ENCODE results near the gene APC.

The APC gene

DNA sequence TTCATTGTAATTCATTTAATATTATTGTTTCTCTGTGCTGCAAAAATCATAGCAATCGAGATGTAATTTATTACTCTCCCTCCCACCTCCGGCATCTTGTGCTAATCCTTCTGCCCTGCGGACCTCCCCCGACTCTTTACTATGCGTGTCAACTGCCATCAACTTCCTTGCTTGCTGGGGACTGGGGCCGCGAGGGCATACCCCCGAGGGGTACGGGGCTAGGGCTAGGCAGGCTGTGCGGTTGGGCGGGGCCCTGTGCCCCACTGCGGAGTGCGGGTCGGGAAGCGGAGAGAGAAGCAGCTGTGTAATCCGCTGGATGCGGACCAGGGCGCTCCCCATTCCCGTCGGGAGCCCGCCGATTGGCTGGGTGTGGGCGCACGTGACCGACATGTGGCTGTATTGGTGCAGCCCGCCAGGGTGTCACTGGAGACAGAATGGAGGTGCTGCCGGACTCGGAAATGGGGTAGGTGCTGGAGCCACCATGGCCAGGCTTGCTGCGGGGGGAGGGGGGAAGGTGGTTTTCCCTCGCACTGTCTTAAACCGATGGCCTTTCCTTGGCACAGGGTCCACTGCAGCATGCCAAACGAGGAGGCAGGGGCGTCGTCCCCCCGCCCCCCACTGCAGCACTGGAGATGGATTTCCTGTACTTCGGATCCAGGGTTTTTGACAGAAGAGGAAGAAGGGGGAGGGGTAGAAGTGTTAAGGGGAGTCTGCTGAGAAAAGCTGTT is at the start of gene APC:
Gene APC, plus strand, starts transcription at position 423 of the 728 bp plus-strand sequence. CDS start 17,006 bp downstream, outside the sequence.
- DNase-seq (ENCODE audit: low read depth in 2 of 2) = peak; percentile 77

- no peak for DNase-seq (ENCODE audit: low read depth in 2 of 2)
Observed at GRCh38 chr5:112689155-112689909, 48.4 kb upstream of the APC start.

- DNase-seq (ENCODE audit: low read depth in 2 of 2) = no peak
Observed at GRCh38 chr5:112690605-112691338, 46.9 kb upstream of the APC start.

- no peak for DNase-seq (ENCODE audit: low read depth in 2 of 2)
Observed at GRCh38 chr5:112691339-112691680, 46.4 kb upstream of the APC start.

- no peak for DNase-seq (ENCODE audit: low read depth in 2 of 2)
Observed at GRCh38 chr5:112691758-112692157, 45.9 kb upstream of the APC start.

DNA sequence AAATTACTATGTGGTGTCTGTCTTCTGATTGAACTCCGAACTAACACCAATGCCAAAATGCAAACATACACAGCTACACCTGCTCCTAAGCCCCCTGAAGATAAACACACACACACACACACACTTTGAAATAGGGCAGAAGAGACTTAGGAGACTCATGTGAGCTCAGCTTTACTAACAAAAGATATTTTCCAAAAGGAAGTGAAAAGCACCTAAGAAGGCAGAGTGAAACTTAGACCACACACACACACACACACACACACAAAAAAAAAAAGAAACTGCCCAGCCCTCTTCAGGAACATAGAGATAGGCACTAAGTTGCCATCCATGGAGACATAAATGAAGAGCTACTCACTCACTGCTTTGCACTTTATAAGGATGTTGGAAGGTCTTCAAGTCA is 45.2 kb upstream of the APC start:
- DNase-seq (ENCODE audit: low read depth in 2 of 2) = no peak

- DNase-seq (ENCODE audit: low read depth in 2 of 2) = no peak
Observed at GRCh38 chr5:112693301-112693700, 44.4 kb upstream of the APC start.

DNA sequence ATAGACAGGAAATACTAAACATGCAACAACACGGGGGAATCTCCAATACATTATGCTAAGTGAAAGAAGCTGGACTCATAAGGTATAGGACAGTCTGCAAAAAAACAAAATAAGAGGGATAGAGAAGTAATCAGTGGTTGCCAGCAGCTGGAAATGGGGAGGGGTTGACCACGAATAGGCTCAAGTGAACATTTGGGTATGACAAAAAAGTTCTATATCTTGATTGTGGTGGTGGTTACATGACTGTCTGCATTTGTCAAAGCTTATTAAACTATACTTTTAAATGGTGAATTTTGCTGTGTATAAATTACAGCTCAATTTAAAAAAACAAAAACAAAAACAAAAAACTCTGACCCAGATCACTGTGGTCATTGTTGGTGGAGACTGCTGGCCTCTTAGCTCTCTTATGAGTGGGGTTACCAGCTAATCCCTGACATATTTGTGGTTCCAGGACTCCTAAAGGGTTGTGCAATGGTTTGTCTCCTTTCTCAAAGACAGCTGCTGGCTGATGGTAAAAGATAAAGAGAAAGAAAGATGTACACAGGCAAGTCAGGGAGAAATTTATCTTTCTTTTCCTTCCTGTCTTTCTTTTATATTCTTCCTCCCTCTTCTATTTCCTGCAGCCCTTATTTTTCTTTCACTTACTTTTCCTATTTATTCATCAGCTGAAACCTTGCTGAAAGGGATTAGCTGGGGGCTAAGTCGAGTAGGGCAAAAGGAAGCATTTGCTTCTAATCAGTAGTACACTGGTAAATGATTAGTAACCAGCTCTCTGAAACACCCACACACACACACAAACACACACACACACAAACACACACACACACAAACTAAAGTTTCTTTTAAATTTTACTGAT is 42.6 kb upstream of the APC start:
- no peak for DNase-seq (ENCODE audit: low read depth in 2 of 2)

- DNase-seq (ENCODE audit: low read depth in 2 of 2) = no peak
Observed at GRCh38 chr5:112696786-112697185, 40.9 kb upstream of the APC start.

DNA sequence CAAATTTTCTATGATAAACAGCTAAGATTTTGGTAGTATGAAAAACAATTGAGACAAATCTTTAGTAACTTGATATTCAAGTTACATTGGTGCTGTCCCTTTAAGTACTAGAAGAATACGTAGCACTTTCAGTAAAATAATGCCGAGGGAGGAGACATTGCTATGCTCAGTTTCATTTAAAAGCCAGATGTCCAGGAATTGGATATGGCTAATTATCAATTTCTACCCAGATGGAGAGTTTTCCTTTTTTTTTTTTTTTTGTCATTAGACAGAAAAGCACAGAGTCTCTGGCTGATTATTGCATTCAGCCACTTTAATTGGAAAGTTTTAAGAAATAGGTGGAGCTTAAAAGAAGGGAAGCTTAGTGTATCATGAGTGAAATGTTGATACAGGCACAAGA is 40.4 kb upstream of the APC start:
- DNase-seq (ENCODE audit: low read depth in 2 of 2) = no peak

DNA sequence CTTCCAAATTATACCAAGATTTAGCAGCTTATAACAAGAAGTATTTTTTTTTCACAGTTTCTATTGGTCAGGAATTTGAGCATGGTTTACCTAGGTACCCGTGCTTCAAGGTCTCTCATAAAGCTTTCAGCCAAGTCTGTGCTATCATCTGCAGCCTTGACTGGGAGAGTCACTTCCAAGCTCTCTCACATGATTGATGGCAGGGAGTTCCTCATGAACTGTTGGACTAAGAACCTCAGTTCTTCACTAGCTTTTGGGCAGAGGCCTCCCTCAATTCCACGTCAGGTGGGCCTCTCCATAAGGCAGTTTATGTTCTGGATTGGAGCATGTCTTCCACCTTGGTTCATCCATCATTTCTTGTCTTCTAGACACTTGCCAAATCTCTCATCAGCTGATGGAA is 39.9 kb upstream of the APC start:
- DNase-seq (ENCODE audit: low read depth in 2 of 2) = no peak

- DNase-seq (ENCODE audit: low read depth in 2 of 2) = no peak
Observed at GRCh38 chr5:112703866-112704820, 33.5 kb upstream of the APC start.

DNA sequence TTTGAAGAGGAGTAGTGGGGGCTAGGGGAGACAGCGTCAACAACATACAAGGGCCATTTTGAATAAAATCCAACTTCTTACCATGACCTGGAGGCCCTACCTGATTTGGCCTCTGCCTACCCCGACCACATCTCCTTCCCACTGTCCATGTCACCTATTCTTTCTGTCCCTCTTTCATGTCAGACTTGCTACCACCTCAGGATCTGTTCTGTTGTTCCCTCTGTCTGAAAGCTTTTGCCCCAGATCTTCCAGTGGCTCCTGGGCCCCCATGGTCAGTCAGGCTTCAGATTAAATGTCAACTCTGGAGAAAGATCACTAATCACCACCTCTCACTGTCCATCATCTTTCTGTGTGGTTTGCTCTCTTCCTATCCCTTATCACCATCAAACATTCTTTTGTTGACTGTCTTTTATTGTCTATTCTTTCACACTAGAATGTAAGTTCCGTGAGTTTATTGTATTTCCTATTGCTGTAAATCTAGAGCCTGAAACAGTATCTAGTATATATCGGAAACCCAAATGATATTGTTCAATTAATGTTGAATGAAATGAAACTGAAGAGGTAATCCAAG is 31.2 kb upstream of the APC start:
- DNase-seq (ENCODE audit: low read depth in 2 of 2) = no peak

DNA sequence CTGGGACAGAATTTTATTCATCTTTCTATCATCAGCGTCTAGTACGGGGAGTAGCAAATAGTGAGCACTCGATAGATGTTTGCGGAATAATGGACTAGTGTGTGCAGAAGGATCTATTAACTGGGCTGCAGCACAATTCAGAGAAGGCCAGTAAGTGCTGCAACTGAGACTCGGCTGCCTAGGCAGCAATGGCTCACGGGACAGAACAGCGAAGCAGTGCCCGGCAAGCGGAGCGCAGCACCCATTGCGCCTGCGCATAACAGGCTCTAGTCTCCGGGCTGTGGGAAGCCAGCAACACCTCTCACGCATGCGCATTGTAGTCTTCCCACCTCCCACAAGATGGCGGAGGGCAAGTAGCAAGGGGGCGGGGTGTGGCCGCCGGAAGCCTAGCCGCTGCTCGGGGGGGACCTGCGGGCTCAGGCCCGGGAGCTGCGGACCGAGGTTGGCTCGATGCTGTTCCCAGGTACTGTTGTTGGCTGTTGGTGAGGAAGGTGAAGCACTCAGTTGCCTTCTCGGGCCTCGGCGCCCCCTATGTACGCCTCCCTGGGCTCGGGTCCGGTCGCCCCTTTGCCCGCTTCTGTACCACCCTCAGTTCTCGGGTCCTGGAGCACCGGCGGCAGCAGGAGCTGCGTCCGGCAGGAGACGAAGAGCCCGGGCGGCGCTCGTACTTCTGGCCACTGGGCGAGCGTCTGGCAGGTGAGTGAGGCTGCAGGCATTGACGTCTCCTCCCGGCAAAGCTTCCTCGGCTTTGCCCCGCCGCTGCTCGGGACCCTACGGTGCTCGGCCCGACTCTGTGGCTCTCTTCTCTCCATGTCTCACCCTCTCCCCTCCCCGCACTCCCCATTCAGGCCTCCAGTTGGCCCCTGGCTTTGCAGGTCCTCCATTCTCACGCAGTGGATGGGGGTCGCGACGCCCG is 30.2 kb upstream of the APC start:
- DNase-seq (ENCODE audit: low read depth in 2 of 2) = peak; percentile 94 to 97

DNA sequence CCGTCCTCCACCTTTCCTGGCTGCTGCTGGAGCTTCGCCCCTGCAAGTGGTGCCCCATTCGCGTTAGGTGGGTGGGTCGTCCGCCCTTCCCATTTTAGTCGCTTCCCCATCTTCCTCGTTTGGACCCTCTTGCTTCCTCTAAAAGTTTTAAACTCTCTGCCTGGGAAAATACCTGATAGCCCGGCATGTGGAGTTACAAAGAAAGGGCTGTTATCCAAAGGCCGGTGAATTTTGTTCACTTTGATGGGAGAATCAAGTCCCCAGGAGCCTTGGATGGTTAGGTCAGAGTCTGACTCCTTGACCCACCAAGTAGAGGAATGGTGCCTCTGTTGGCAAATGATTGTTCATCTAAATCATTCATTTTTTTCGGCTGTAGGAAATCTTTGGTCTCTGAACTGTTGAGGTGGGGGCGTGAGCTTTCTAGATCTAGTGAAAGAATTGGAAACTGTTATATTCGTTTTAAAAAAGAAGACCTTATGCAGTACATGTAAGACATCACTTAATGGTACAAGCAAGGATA is 29.5 kb upstream of the APC start:
- no peak for DNase-seq (ENCODE audit: low read depth in 2 of 2)

DNA sequence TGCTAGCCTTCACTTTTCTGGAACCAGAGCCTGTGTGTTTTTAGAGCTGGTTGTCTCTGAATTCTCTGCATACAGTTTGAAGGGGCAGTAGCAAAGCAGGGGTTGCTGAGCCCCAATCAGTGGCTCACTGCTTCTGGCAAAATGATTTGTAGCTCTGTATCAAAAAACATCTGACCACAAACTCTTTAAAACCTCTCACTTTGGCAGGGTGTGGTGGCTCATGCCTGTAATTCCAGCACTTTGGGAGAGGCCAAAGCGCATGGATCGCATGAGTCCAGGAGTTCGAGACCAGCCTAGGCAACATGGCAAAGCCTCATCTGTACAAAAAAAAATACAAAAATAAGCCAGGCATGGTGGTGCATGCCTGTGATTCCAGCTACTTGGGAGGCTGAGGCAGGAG is 28.3 kb upstream of the APC start:
- no peak for DNase-seq (ENCODE audit: low read depth in 2 of 2)

- no peak for DNase-seq (ENCODE audit: low read depth in 2 of 2)
Observed at GRCh38 chr5:112710896-112711295, 26.8 kb upstream of the APC start.

GRCh38 chr5:112711436-112711835 is 26.2 kb upstream of the APC start:
- DNase-seq (ENCODE audit: low read depth in 2 of 2) = no peak

DNA sequence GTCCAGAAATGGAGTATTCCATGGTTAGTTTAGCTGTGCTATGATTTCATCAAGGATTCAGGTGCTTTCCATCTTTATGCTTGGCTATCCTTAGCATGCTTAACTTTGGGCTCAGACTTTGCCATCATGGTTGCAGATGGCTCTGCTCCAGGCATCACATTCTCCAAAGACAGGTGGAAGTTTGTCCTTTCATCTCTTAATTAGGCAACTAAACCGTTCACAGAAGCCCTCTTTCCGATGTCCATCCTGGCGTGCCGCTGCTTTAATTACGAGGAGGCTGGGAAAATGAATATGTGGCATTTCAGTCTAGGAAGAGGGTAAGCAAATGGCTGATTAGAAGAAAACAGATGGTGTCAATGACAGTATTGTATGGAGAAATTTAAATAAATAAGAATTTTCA is 24.5 kb upstream of the APC start:
- DNase-seq (ENCODE audit: low read depth in 2 of 2) = no peak

All from stimulated activated CD8-positive, alpha-beta memory T cell treated with anti-CD3 and anti-CD28 coated beads, Interleukin-15, amount 100 ng/mL, for 48 hours (primary cell).